Transverse colon (tissue), 4 donors: ENCODE measurements around the gene EQTN.

Experiments
- POLR2AphosphoS5 ChIP-seq, 3 donors: sonication (generic); formaldehyde crosslinking; IDR thresholded peaks; one replicate each; pipeline ENCODE4 v1.6.1; 2016; ENCODE audit warnings: antibody characterized with exemption in 3 of 3
- TF ChIP-seq, protein P1 (sequence below), 5 experiments: fragments of 200-600 bp in 3 of 5; fragments of 450-650 bp in 2 of 5; sonication (generic) in 3 of 5; IDR thresholded peaks; 1 replicate in 2 of 5; 2 replicates in 3 of 5; pipeline ENCODE4 v1.5.1; 2016 to 2017; ENCODE audit warnings: antibody characterized with exemption in 5 of 5, inconsistent platforms in 3 of 5, mild to moderate bottlenecking in 2 of 5, moderate library complexity in 1 of 5

DNA sequence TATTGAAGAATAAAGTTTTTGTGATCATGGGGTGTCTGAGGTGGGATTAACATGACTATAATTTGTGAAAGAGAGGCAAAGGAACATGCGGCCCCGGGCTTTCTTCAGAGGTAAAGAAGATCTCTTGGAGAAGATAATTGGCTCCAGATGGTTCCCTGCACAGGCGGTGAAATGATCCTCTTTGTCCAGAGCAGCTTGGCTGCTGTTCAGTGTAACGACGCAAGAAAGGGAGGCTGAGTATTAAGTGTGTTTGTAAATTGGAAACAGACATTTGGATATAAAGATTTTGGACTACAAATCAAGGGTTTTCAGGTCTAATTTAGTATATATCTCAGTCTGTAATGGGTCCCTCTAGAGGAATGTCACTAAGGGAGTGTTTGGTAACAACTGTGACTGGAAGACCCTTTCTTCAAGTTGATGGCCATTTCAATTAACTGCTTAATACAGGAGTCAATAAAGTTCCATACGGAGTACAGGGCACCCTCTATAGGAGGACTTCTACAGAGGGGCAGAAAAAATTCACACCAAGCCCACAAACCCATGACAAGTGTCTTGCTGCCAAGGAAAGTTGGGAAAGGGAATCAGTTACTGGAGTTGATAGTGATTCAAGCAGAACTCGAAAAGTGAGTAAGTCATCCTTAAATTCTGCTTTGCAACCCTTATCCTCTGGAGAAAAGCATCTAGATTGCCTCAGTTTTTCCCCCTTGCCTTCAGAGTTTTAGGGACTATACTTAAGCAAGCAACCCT is 4.1 kb downstream of the EQTN start:
- TF ChIP-seq POLR2AphosphoS5 (IDR thresholded peaks at IDR 0.05) = no peak
- TF ChIP-seq, protein P1, sequence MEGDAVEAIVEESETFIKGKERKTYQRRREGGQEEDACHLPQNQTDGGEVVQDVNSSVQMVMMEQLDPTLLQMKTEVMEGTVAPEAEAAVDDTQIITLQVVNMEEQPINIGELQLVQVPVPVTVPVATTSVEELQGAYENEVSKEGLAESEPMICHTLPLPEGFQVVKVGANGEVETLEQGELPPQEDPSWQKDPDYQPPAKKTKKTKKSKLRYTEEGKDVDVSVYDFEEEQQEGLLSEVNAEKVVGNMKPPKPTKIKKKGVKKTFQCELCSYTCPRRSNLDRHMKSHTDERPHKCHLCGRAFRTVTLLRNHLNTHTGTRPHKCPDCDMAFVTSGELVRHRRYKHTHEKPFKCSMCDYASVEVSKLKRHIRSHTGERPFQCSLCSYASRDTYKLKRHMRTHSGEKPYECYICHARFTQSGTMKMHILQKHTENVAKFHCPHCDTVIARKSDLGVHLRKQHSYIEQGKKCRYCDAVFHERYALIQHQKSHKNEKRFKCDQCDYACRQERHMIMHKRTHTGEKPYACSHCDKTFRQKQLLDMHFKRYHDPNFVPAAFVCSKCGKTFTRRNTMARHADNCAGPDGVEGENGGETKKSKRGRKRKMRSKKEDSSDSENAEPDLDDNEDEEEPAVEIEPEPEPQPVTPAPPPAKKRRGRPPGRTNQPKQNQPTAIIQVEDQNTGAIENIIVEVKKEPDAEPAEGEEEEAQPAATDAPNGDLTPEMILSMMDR (IDR thresholded peaks at IDR 0.05) = no peak
